ENCODE results near the gene SLC6A1. TPM values are rescaled to one million over a fixed set of nuclear protein-coding genes. Genes with fewer than 3 reads are reported as not detected.

The SLC6A1 gene
- total RNA-seq, 1 donor from 2014 or later, result not detected

DNA sequence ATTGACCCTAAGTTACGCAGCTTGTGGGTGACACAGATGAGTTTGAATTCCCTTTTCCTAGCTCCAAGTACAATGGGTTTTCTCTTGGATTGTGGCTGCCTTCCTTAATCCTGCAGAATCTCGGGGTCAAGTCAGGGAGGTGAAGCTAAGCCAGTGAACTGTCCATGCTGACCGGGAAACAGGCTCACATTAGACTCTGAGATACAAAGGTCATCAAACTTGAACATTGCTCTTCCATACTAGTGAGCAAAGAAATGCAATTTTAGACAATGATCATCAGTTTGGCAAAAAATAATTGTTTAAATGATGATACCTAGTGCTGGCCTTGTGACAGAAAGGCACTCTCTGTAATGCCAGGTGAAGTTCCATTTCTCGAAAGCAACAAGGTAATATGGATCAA, 31.6 kb downstream of the SLC6A1 start:
- no peak for DNase-seq (ENCODE audit: low read depth)
- TF ChIP-seq, protein P1, sequence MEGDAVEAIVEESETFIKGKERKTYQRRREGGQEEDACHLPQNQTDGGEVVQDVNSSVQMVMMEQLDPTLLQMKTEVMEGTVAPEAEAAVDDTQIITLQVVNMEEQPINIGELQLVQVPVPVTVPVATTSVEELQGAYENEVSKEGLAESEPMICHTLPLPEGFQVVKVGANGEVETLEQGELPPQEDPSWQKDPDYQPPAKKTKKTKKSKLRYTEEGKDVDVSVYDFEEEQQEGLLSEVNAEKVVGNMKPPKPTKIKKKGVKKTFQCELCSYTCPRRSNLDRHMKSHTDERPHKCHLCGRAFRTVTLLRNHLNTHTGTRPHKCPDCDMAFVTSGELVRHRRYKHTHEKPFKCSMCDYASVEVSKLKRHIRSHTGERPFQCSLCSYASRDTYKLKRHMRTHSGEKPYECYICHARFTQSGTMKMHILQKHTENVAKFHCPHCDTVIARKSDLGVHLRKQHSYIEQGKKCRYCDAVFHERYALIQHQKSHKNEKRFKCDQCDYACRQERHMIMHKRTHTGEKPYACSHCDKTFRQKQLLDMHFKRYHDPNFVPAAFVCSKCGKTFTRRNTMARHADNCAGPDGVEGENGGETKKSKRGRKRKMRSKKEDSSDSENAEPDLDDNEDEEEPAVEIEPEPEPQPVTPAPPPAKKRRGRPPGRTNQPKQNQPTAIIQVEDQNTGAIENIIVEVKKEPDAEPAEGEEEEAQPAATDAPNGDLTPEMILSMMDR (IDR thresholded peaks at IDR 0.05; ENCODE audit: insufficient read depth, low read length, poor library complexity, severe bottlenecking), result no peak
- no peaks in the 10 kb centered on the region for H3K27me3 ChIP-seq (ENCODE audit: control insufficient read depth, insufficient read depth, low read length)
- H3K4me3 ChIP-seq (ENCODE audit: low read depth, low read length), result no peak overlapping the region
- H3K36me3 ChIP-seq (ENCODE audit: control insufficient read depth, insufficient read depth, low read length), result no peaks in the 10 kb centered on the region

DNA sequence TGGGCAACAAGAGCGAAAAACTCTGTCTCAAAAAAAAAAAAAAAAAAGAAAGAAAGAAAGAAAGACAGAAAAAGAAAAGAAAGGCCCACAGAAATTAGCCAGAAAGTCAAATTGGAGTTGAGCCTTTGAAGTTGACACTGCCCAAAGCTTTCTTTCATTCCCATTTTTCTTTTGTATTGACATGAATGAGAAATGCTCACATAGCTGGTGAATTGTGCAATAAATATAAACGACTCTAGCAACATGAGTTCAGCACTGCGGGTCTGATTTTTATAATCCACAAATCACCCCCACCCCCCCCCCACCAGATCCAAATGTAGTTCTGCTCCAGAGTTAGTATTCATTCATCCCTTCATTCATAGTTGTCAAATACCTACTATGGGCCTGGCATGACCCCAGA, 37.4 kb downstream of the SLC6A1 start:
- Histone ChIP-seq H3K27me3 (ENCODE audit: control insufficient read depth, insufficient read depth, low read length) (no peaks in the 10 kb centered on the region), H3K4me3 (ENCODE audit: low read depth, low read length) (no peak overlapping the region), H3K36me3 (ENCODE audit: control insufficient read depth, insufficient read depth, low read length) (no peaks in the 10 kb centered on the region)
- no peak for DNase-seq (ENCODE audit: low read depth)
- TF ChIP-seq, protein P1 (IDR thresholded peaks at IDR 0.05; ENCODE audit: insufficient read depth, low read length, poor library complexity, severe bottlenecking), result no peak

DNA sequence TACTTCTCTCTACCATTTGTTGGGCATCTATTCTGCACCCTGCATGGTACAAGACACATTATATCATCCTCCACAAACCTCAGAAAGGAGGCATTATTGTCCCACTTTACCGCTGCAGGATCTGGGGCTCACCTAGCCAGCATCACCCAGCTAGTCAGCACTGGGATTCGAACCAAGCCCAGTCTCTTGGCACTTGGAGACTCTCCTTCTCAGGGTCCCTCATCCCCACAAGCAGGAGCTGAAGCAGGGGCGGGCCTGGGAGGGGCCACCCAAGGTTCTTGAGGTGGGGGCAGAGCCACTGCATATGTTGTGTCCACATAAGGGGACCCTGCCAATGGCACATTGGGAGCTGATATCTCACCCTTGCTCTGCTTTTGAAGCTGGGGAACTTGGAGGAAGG, 41.3 kb downstream of the SLC6A1 start:
- DNase-seq (ENCODE audit: low read depth), result no peak
- Histone ChIP-seq H3K4me3 (ENCODE audit: low read depth, low read length) (no peak overlapping the region), H3K36me3 (ENCODE audit: control insufficient read depth, insufficient read depth, low read length) (no peaks in the 10 kb centered on the region), H3K27me3 (ENCODE audit: control insufficient read depth, insufficient read depth, low read length) (no peaks in the 10 kb centered on the region)
- TF ChIP-seq, protein P1 (IDR thresholded peaks at IDR 0.05; ENCODE audit: insufficient read depth, low read length, poor library complexity, severe bottlenecking), result no peak

DNA sequence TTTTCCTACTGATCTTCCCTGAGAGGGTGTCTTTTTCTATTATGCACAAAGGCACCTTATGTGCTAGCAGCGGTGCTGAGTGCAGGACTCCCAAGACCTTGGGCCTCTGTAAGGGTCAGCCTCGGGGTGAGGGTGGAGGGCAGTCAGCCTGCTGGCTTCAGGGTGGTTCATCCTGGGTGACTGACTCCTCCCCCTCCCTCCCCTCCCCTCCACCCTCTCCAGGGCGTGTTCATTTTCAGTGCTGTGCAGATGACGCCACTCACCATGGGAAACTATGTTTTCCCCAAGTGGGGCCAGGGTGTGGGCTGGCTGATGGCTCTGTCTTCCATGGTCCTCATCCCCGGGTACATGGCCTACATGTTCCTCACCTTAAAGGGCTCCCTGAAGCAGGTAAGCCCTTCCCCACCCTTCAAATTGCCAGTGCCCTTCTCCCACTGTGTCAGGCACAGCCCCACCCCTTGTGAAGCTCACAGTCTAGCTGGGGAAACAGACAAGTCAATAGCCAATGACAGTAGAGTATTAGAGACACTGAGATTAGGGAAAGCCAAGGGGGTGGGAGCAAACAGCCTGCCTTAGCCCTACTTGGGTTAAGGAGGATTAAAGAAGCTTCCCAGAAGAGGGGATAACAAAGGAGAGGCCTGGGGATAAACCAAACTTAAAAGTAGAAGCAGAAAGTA, 41.9 kb downstream of the SLC6A1 start:
- no peak overlapping the region for H3K4me3 ChIP-seq (ENCODE audit: low read depth, low read length)
- TF ChIP-seq, protein P1 (IDR thresholded peaks at IDR 0.05; ENCODE audit: insufficient read depth, low read length, poor library complexity, severe bottlenecking), result no peak
- no peaks in the 10 kb centered on the region for H3K36me3 ChIP-seq (ENCODE audit: control insufficient read depth, insufficient read depth, low read length)
- no peak for DNase-seq (ENCODE audit: low read depth)
- no peaks in the 10 kb centered on the region for H3K27me3 ChIP-seq (ENCODE audit: control insufficient read depth, insufficient read depth, low read length)

DNA sequence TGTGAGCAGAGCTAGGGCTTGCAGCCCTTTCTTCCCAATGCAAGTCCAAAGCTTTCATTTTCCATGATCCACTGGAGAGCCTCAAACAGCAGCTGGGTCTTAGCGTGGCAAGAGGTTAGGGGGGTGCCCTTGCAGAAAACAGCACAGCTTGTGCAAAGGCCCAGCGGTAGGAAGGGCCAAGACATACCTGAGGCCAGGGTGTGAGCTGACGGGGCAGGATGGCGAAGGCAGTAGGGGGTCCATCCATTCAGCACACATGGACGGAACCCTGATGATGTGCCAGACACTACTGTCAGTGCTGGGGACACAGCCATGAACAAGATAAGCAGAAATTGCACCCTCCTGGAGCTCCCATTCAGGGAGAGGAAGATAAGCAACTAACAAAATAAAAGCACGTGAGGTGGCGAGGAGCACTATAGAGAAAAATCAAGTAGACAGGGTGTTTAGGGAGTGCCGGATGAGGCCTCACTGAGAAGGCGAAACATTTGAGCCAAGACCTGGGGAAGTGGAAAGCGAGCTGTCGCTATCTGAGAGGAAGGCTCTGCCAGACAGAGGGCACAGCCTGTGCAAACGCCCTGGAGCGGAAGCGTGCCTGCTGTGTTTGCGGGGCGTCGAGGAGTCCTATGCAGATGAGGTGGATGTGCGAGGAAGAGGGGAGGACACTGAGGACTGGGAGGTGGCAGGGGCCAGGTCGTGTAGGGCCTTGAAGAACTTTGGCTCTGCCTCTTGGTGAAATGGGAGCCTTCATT, 43.4 kb downstream of the SLC6A1 start:
- H3K36me3 ChIP-seq (ENCODE audit: control insufficient read depth, insufficient read depth, low read length), result no peaks in the 10 kb centered on the region

More for the DNA sequence above, 43.4 kb downstream of the SLC6A1 start:
- no peak overlapping the region for H3K4me3 ChIP-seq (ENCODE audit: low read depth, low read length)
- TF ChIP-seq, protein P1 (IDR thresholded peaks at IDR 0.05; ENCODE audit: insufficient read depth, low read length, poor library complexity, severe bottlenecking), result no peak
- DNase-seq (ENCODE audit: low read depth), result no peak
- H3K27me3 ChIP-seq (ENCODE audit: control insufficient read depth, insufficient read depth, low read length), result no peaks in the 10 kb centered on the region
